ENCODE data around the gene CKAP2. TPM values are rescaled to one million over a fixed set of nuclear protein-coding genes. Genes with fewer than 3 reads are reported as not detected.

The CKAP2 gene
- total and polyA plus RNA-seq, 2 of the 8 experiments (the other 6 are each of a cell fraction or from before 2014, with no cell fraction given) = 8.3 to 70.7 TPM

GRCh38 chr13:52405767-52406494 is 49.3 kb upstream of the CKAP2 start, which contains the start of gene THSD1 (continued):
- no peak for TF ChIP-seq CHD7 (IDR thresholded peaks at IDR 0.05; ENCODE audit: insufficient replicate concordance, low read length)
- TF ChIP-seq SRF (IDR thresholded peaks at IDR 0.05; ENCODE audit: low read depth, low read length) = no peak
- no peak for TF ChIP-seq SP4 (IDR thresholded peaks at IDR 0.05; ENCODE audit: low read length)
- no peak for TF ChIP-seq TEAD4 (IDR thresholded peaks at IDR 0.05; ENCODE audit: low read depth, low read length)
- no peak for TF ChIP-seq MAFK (IDR thresholded peaks at IDR 0.05; ENCODE audit: low read depth, low read length)
- no peak for TF ChIP-seq CBX5 (IDR thresholded peaks at IDR 0.05; ENCODE audit: low read depth, low read length)
- TF ChIP-seq GABPA (IDR thresholded peaks at IDR 0.05; ENCODE audit: borderline replicate concordance, insufficient read depth, low read length) = peak; percentile 13; the same call in 1 of the 2 replicates
- TF ChIP-seq EZH2 (IDR thresholded peaks at IDR 0.05; ENCODE audit: low read depth, low read length, severe bottlenecking) = peak; percentile 48
- no peak for TF ChIP-seq TBP (IDR thresholded peaks at IDR 0.05; ENCODE audit: low read depth, low read length)
- TF ChIP-seq HDAC6 (IDR thresholded peaks at IDR 0.05; ENCODE audit: low read depth, low read length) = no peak
- TF ChIP-seq PHF8 (conservative IDR thresholded peaks at IDR 0.05; ENCODE audit: low read depth, low read length) = 0 out of 2 replicates have a peak, but pooled peaks have one; percentile 15

Data from H1 (cell line).